GM19193 (cell line): ENCODE data around the gene CDH13.

Source experiments
- POLR2A ChIP-seq: IDR thresholded peaks from 4 replicates; pipeline ENCODE4 v1.6.1; 2011; ENCODE audit not compliant: insufficient read depth, insufficient read length; ENCODE audit errors: extremely low read depth

CDH13 gene

DNA sequence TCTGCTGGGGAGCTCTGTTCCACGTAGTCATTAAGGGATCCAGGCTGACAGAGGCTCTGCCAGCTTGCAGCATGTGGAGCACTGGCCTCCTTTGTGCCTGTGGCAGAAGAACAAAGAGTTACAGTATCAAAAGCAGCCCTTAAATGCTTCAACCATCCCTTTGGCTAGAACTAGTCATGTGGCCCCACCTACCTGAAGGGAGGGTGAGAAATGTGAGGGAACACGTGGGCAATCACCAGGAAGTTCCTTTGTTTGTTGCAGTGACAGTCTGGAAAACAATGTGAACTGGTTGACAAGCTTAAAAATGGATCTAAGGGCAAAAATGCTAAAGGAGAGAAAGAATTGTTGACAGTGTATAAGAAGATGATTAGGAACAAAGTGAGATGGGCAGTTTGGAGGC lies 890.6 kb downstream of the CDH13 start:
- no peak for TF ChIP-seq POLR2A

GRCh38 chr16:83520596-83520995 lies 893.8 kb downstream of the CDH13 start:
- no peak for TF ChIP-seq POLR2A

GRCh38 chr16:83530293-83530692 lies 903.5 kb downstream of the CDH13 start:
- no peak for TF ChIP-seq POLR2A

DNA sequence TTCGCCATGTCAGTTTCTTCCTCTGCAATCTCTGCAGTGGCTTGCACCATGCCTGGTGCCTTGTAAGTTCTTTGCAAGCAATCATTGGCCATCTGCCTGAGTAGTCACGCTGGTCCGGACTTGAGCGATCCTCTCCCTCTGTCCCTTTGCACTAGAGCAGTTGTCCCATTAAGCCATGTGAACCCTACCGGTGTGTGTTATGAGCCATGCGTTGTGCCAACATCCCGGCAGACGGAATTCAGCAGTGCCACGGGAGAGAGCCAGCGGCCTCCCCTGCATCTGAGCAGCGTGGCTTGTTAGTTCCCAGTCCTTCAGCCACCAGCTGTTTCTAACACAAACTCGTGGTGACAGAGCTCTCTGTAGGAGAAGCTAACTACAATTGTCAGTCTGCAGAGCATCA lies 905.9 kb downstream of the CDH13 start:
- TF ChIP-seq POLR2A, result no peak

DNA sequence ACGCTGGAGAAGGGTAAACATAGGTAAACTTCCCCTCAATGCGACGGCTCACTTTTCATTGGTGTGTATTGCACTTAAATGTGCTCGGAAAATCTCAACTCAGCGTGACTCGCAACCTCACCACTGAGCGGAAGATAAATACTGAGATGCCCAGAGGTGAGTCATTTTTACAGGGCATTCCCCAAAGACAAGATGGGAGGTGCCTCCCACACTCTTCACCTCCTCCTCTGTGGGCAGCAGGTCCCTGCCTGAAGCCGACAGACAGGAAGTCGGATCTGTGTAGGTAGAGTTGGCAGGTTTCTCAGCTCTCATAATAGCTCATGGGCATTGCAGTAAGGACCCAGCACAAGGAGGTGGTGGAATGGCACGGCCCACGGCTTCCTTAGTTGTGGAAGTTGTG lies 906.4 kb downstream of the CDH13 start:
- no peak for TF ChIP-seq POLR2A

- TF ChIP-seq POLR2A, result no peak
These were observed 911.9 kb downstream of the CDH13 start for GRCh38 chr16:83538707-83539106.

GRCh38 chr16:83539736-83540490 lies 913.1 kb downstream of the CDH13 start:
- no peak for TF ChIP-seq POLR2A

GRCh38 chr16:83541231-83541630 lies 914.5 kb downstream of the CDH13 start:
- no peak for TF ChIP-seq POLR2A

GRCh38 chr16:83542491-83542890 lies 915.7 kb downstream of the CDH13 start:
- TF ChIP-seq POLR2A, result no peak

GRCh38 chr16:83549316-83550182 lies 922.8 kb downstream of the CDH13 start:
- TF ChIP-seq POLR2A, result no peak

- TF ChIP-seq POLR2A, result no peak
These were observed 923.4 kb downstream of the CDH13 start for GRCh38 chr16:83550183-83550569.

- TF ChIP-seq POLR2A, result no peak
These were observed 925.5 kb downstream of the CDH13 start for GRCh38 chr16:83552228-83552627.

DNA sequence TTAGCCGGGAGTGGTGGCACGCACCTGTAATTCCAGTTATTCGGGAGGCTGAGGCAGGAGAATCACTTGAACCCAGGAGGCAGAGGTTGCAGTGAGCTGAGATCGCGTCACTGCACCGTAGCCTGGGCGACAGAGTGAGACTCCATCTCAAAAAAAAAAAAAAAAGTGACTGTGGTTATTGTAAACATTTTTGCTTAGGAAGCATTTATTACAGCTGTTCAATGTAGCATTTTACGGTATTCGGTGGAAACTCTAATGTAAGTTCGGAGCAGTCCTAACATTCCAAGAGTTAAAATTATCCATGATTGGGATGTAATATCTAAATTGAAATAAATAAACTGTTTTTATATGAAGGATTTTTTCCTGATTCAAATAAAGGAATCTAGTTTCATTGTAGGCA lies 926.2 kb downstream of the CDH13 start:
- TF ChIP-seq POLR2A, result no peak

DNA sequence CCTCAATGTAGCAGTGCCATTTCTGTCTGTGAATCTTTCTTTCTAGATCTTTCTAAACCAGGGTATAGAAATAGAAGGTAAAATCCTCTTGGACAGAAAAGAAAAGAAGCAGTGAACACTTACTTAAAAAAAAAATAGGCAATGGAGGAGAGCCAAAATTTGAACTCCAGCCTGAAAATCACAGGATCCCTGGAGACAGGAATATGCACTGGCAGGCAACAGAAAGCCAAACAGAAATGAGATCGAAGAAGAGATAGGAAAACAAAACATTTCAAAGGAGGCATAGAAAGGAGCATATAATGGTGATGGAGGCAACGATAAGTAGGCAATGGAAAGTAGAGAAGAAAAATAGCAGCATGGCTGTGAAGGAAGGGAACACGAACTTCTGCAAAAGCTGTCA lies 927.3 kb downstream of the CDH13 start:
- no peak for TF ChIP-seq POLR2A

- no peak for TF ChIP-seq POLR2A
These were observed 927.8 kb downstream of the CDH13 start for GRCh38 chr16:83554540-83554939.

- no peak for TF ChIP-seq POLR2A
These were observed 935.1 kb downstream of the CDH13 start for GRCh38 chr16:83561876-83562275.

GRCh38 chr16:83568345-83568744 lies 941.6 kb downstream of the CDH13 start:
- TF ChIP-seq POLR2A, result no peak

- no peak for TF ChIP-seq POLR2A
These were observed 947.6 kb downstream of the CDH13 start for GRCh38 chr16:83574388-83574787.
